Astrocyte (in vitro differentiated cells and primary cell): ENCODE measurements around the gene CNTLN. TPM values are rescaled to one million over a fixed set of nuclear protein-coding genes. Genes with fewer than 3 reads are reported as not detected.

Source experiments
- DNase-seq: peaks from one replicate; pipeline ENCODE4 v3.0.0-alpha.2; 2010; ENCODE audit warnings: low read depth
- FAIRE-seq: peaks from 2 replicates; lab custom pipeline; 2011; peaks lifted over from hg19 to GRCh38; lab: Jason Lieb, UNC
- H2AFZ ChIP-seq: 2 replicates; pipeline ENCODE4 v1.6.0; 2012; ENCODE audit warnings: low read depth, low read length, inconsistent platforms
- H3K27ac ChIP-seq: 2 replicates; pipeline ENCODE4 v1.5.1; 2011; ENCODE audit warnings: low read depth, low read length, inconsistent platforms
- H3K27me3 ChIP-seq: 2 replicates; pipeline ENCODE4 v1.6.0; 2011; ENCODE audit warnings: low read length, inconsistent platforms; ENCODE audit not compliant: insufficient read depth
- H3K36me3 ChIP-seq: 2 replicates; pipeline ENCODE4 v1.5.1; 2011; ENCODE audit warnings: low read length, inconsistent platforms; ENCODE audit not compliant: insufficient read depth
- H3K4me1 ChIP-seq: 2 replicates; pipeline ENCODE4 v1.5.1; 2011; ENCODE audit warnings: low read length, inconsistent platforms; ENCODE audit not compliant: insufficient read depth
- H3K4me2 ChIP-seq: 2 replicates; pipeline ENCODE4 v1.6.0; 2012; ENCODE audit warnings: low read length, inconsistent platforms
- H3K4me3 ChIP-seq: 2 replicates; pipeline ENCODE4 v1.5.1; 2011; ENCODE audit warnings: low read depth, mild to moderate bottlenecking, low read length, inconsistent platforms; ENCODE audit not compliant: insufficient read depth
- H3K79me2 ChIP-seq: 2 replicates; pipeline ENCODE4 v1.6.0; 2012; ENCODE audit warnings: mild to moderate bottlenecking, low read length, inconsistent platforms; ENCODE audit not compliant: insufficient read depth
- H3K9ac ChIP-seq: 2 replicates; pipeline ENCODE4 v1.6.0; 2012; ENCODE audit warnings: mild to moderate bottlenecking, low read length, inconsistent platforms
- H3K9me3 ChIP-seq: 2 replicates; pipeline ENCODE4 v1.5.1; 2012; ENCODE audit warnings: low read depth, mild to moderate bottlenecking, low read length, inconsistent platforms; ENCODE audit not compliant: insufficient read depth
- H4K20me1 ChIP-seq: 2 replicates; pipeline ENCODE4 v1.6.0; 2012; ENCODE audit warnings: low read length, inconsistent platforms; ENCODE audit not compliant: insufficient read depth
- H3K27ac Mint-ChIP-seq: one replicate; pipeline ENCODE4 v1.8.0; 2021; ENCODE audit warnings: mild to moderate bottlenecking, mixed read lengths; ENCODE audit not compliant: unreplicated experiment
- H3K27me3 Mint-ChIP-seq: one replicate; pipeline ENCODE4 v1.8.0; 2021; ENCODE audit warnings: low read depth, mixed read lengths; ENCODE audit not compliant: unreplicated experiment
- H3K36me3 Mint-ChIP-seq: one replicate; pipeline ENCODE4 v1.8.0; 2021; ENCODE audit warnings: low read depth, mixed read lengths; ENCODE audit not compliant: unreplicated experiment
- H3K4me1 Mint-ChIP-seq: one replicate; pipeline ENCODE4 v1.8.0; 2021; ENCODE audit warnings: low read depth, mixed read lengths; ENCODE audit not compliant: unreplicated experiment
- H3K4me3 Mint-ChIP-seq: one replicate; pipeline ENCODE4 v1.8.0; 2021; ENCODE audit warnings: mild to moderate bottlenecking, moderate library complexity, mixed read lengths; ENCODE audit not compliant: unreplicated experiment
- H3K9me3 Mint-ChIP-seq: one replicate; pipeline ENCODE4 v1.8.0; 2021; ENCODE audit warnings: mild to moderate bottlenecking, mixed read lengths; ENCODE audit not compliant: unreplicated experiment
- CTCF ChIP-seq: IDR thresholded peaks from 2 replicates; pipeline ENCODE4 v1.5.1; 2011; ENCODE audit warnings: low read depth, mild to moderate bottlenecking, inconsistent platforms, low read length, moderate library complexity; ENCODE audit not compliant: insufficient read depth
- EZH2 ChIP-seq: IDR thresholded peaks from 2 replicates; pipeline ENCODE4 v1.6.1; 2012; ENCODE audit warnings: mild to moderate bottlenecking, low read length, inconsistent platforms; ENCODE audit not compliant: insufficient read depth
- total RNA-seq: library from RNA; stranded (reverse); gene quantifications from 2 replicates; pipeline ENCODE4 v1.2.1, GENCODE V29; 2021

The CNTLN gene
- total RNA-seq, 1 donor from 2014 or later: 4.4 TPM

- H3K4me3 Mint-ChIP-seq: no peak overlapping the region
- Histone ChIP-seq H3K36me3 (no peaks in the 10 kb centered on the region), H3K27me3 (no peaks in the 10 kb centered on the region), H3K4me1 (no peaks in the 10 kb centered on the region), H2AFZ (no peak overlapping the region), H3K4me3 (no peak overlapping the region), H3K27ac (no peak overlapping the region), H4K20me1 (no peaks in the 10 kb centered on the region), H3K4me2 (no peak overlapping the region), H3K79me2 (no peaks in the 10 kb centered on the region), H3K9me3 (no peaks in the 10 kb centered on the region), H3K9ac (no peak overlapping the region)
- H3K9me3 Mint-ChIP-seq: no peaks in the 10 kb centered on the region
- no peaks in the 10 kb centered on the region for H3K27me3 Mint-ChIP-seq
- no peak for DNase-seq
- no peaks in the 10 kb centered on the region for H3K4me1 Mint-ChIP-seq
- no peaks in the 10 kb centered on the region for H3K36me3 Mint-ChIP-seq
- no peak for TF ChIP-seq EZH2
- peak; percentile 44 for TF ChIP-seq CTCF
- no peak for FAIRE-seq
- H3K27ac Mint-ChIP-seq: no peak overlapping the region
Observed at GRCh38 chr9:17528859-17529258, 394.0 kb downstream of the CNTLN start.

- peak overlapping the region; percentile 79 for H3K4me2 ChIP-seq
- no peaks in the 10 kb centered on the region for H3K36me3 ChIP-seq
- peak overlapping the region; percentile 65 for H2AFZ ChIP-seq
- Mint-ChIP-seq H3K27me3 (peaks cover 7% of the 10 kb centered on the region), H3K4me1 (no peaks in the 10 kb centered on the region), H3K4me3 (no peak overlapping the region), H3K9me3 (no peaks in the 10 kb centered on the region), H3K27ac (no peak overlapping the region), H3K36me3 (no peaks in the 10 kb centered on the region)
- H3K4me1 ChIP-seq: no peaks in the 10 kb centered on the region
- no peak for TF ChIP-seq EZH2
- TF ChIP-seq CTCF: peak; percentile 85
- no peaks in the 10 kb centered on the region for H3K27me3 ChIP-seq
- no peaks in the 10 kb centered on the region for H3K9me3 ChIP-seq
- H3K4me3 ChIP-seq: no peak overlapping the region
- FAIRE-seq: no peak
- H3K27ac ChIP-seq: no peak overlapping the region
- no peaks in the 10 kb centered on the region for H4K20me1 ChIP-seq
- H3K9ac ChIP-seq: peak overlapping the region; percentile 56
- peak; percentile 14 for DNase-seq
- no peaks in the 10 kb centered on the region for H3K79me2 ChIP-seq
Observed at GRCh38 chr9:17531642-17532254, 396.9 kb downstream of the CNTLN start.

GRCh38 chr9:17532461-17532860, 397.6 kb downstream of the CNTLN start:
- Histone ChIP-seq H3K36me3 (no peaks in the 10 kb centered on the region), H3K27ac (no peak overlapping the region), H3K4me3 (no peak overlapping the region), H3K27me3 (no peaks in the 10 kb centered on the region), H3K9ac (no peak overlapping the region), H3K79me2 (no peaks in the 10 kb centered on the region), H3K4me1 (no peaks in the 10 kb centered on the region), H2AFZ (no peak overlapping the region), H4K20me1 (no peaks in the 10 kb centered on the region), H3K9me3 (no peaks in the 10 kb centered on the region), H3K4me2 (no peak overlapping the region)
- Mint-ChIP-seq H3K36me3 (no peaks in the 10 kb centered on the region), H3K4me1 (no peaks in the 10 kb centered on the region), H3K27ac (no peak overlapping the region), H3K27me3 (peaks cover 7% of the 10 kb centered on the region), H3K9me3 (no peaks in the 10 kb centered on the region), H3K4me3 (no peak overlapping the region)
- DNase-seq (no peak), FAIRE-seq (no peak)
- no peak for TF ChIP-seq EZH2
- no peak for TF ChIP-seq CTCF
